ENCODE data around the gene PABPC3.

The PABPC3 gene

DNA sequence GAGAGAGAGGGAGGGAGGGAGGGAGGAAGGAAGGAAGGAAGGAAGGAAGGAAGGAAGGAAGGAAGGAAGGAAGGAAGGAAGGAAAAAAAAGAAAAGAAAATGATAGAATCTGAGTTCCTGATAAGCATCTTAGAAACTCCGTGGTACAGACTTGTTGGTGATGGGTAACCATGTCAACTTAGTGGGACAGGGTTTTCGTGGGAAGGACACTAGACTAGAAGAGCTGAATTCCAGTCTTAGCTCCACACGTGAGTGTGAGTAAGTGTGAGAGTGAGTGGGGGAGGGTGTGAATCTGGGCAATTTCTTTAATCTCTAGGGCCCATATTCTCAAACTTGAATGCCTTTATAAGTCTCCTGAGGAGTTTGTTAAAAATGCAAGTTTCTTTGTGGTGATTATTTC is 35.0 kb downstream of the PABPC3 start:
- H3K4me3 ChIP-seq (ENCODE audit: low read length, poor library complexity, severe bottlenecking) = no peak overlapping the region
- no peak overlapping the region for H2AFZ ChIP-seq (ENCODE audit: low read length)
- H3K27me3 ChIP-seq (ENCODE audit: insufficient read depth, low read length, poor library complexity, severe bottlenecking) = no peaks in the 10 kb centered on the region
- no peaks in the 10 kb centered on the region for H3K79me2 ChIP-seq (ENCODE audit: insufficient read depth, low read length)
- TF ChIP-seq, protein P1, sequence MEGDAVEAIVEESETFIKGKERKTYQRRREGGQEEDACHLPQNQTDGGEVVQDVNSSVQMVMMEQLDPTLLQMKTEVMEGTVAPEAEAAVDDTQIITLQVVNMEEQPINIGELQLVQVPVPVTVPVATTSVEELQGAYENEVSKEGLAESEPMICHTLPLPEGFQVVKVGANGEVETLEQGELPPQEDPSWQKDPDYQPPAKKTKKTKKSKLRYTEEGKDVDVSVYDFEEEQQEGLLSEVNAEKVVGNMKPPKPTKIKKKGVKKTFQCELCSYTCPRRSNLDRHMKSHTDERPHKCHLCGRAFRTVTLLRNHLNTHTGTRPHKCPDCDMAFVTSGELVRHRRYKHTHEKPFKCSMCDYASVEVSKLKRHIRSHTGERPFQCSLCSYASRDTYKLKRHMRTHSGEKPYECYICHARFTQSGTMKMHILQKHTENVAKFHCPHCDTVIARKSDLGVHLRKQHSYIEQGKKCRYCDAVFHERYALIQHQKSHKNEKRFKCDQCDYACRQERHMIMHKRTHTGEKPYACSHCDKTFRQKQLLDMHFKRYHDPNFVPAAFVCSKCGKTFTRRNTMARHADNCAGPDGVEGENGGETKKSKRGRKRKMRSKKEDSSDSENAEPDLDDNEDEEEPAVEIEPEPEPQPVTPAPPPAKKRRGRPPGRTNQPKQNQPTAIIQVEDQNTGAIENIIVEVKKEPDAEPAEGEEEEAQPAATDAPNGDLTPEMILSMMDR (conservative IDR thresholded peaks at IDR 0.05; ENCODE audit: low read length) = no peak
- TF ChIP-seq EZH2phosphoT487 (IDR thresholded peaks at IDR 0.05; ENCODE audit: borderline replicate concordance) = no peak
- no peak overlapping the region for H3K9ac ChIP-seq (ENCODE audit: low read depth, low read length, poor library complexity, severe bottlenecking)
- H3K4me2 ChIP-seq (ENCODE audit: low read depth, low read length, poor library complexity, severe bottlenecking) = no peak overlapping the region
- H3K9me2 ChIP-seq (replicated peaks; ENCODE audit: low read depth, low read length) = no peaks in the 10 kb centered on the region
- H3K9me3 ChIP-seq (ENCODE audit: insufficient read depth, low read depth, low read length) = no peaks in the 10 kb centered on the region
- H3K4me1 ChIP-seq (ENCODE audit: insufficient read depth, low read length, poor library complexity, severe bottlenecking) = no peaks in the 10 kb centered on the region
- H4K20me1 ChIP-seq (ENCODE audit: insufficient read depth, low read length, poor library complexity, severe bottlenecking) = no peaks in the 10 kb centered on the region
- H3K36me3 ChIP-seq (ENCODE audit: insufficient read depth, low read length) = no peaks in the 10 kb centered on the region
- H3F3A ChIP-seq (ENCODE audit: low read depth) = no peaks in the 10 kb centered on the region

DNA sequence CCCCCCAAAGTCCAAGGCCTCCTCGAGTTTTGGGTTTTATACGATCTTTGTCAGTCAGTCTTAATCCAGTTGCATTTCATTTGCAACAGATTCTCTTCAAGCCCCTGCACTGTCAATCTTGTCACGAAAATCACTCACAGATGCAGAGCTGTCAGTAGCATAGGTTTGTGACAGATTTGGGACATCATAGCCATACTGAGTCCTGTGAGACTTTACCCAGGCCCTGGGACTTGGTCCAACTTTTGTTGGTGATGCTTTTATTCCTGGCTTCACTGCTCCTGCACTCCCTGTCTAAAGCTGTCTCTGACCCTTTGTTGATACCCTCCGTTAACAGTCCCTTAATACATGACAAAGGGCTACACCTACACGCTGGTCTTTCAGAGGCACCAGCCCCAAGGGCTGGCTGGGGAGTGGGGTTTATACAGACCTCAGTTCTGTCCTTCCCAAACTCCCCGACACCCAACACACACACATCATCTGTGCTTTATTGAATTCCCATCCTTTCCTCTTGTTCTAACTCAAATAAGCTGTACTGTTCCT is 36.0 kb downstream of the PABPC3 start:
- Histone ChIP-seq H3K9me2 (replicated peaks; ENCODE audit: low read depth, low read length) (no peaks in the 10 kb centered on the region), H3K36me3 (ENCODE audit: insufficient read depth, low read length) (no peaks in the 10 kb centered on the region), H3F3A (ENCODE audit: low read depth) (no peaks in the 10 kb centered on the region), H3K4me2 (ENCODE audit: low read depth, low read length, poor library complexity, severe bottlenecking) (no peak overlapping the region), H3K9me3 (ENCODE audit: insufficient read depth, low read depth, low read length) (no peaks in the 10 kb centered on the region), H3K79me2 (ENCODE audit: insufficient read depth, low read length) (no peaks in the 10 kb centered on the region), H3K4me1 (ENCODE audit: insufficient read depth, low read length, poor library complexity, severe bottlenecking) (no peaks in the 10 kb centered on the region), H3K4me3 (ENCODE audit: low read length, poor library complexity, severe bottlenecking) (no peak overlapping the region), H2AFZ (ENCODE audit: low read length) (no peak overlapping the region), H4K20me1 (ENCODE audit: insufficient read depth, low read length, poor library complexity, severe bottlenecking) (no peaks in the 10 kb centered on the region), H3K9ac (ENCODE audit: low read depth, low read length, poor library complexity, severe bottlenecking) (no peak overlapping the region), H3K27me3 (ENCODE audit: insufficient read depth, low read length, poor library complexity, severe bottlenecking) (no peaks in the 10 kb centered on the region)
- TF ChIP-seq, protein P1 (conservative IDR thresholded peaks at IDR 0.05; ENCODE audit: low read length) = no peak
- no peak for TF ChIP-seq EZH2phosphoT487 (IDR thresholded peaks at IDR 0.05; ENCODE audit: borderline replicate concordance)

DNA sequence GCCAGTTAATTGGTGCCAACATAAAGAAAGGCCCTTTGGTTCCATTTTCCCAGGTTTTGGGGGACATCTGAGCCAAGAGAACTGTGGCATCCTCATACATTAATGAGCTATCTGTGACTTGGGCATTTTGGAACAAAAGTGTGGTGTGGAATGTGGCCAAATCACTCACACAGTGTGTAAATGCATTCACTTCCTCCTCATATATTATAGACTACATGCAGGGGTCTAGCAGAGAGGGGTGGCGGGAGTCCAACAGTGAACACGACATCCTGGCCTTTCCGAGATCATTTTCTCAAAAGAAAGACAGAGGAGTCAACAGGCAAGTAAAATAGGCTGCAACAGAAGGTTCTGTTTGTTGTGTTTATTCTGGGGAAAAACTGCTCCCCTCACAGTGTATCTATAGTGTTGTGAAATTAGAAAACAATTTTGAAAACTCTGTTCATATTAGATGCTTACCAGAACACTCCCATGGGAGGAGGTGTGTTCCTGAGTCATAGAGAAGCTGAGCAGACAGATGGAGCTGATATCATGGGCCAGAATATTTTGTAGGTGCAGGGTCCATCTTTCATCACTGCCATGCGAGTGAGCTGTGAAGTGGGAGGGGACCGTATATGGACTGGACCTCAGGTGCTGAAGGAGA is 36.9 kb downstream of the PABPC3 start:
- Histone ChIP-seq H3K4me2 (ENCODE audit: low read depth, low read length, poor library complexity, severe bottlenecking) (no peak overlapping the region), H4K20me1 (ENCODE audit: insufficient read depth, low read length, poor library complexity, severe bottlenecking) (no peaks in the 10 kb centered on the region), H3F3A (ENCODE audit: low read depth) (no peaks in the 10 kb centered on the region), H3K36me3 (ENCODE audit: insufficient read depth, low read length) (no peaks in the 10 kb centered on the region), H3K9me2 (replicated peaks; ENCODE audit: low read depth, low read length) (no peaks in the 10 kb centered on the region), H3K4me3 (ENCODE audit: low read length, poor library complexity, severe bottlenecking) (no peak overlapping the region), H2AFZ (ENCODE audit: low read length) (no peak overlapping the region), H3K9me3 (ENCODE audit: insufficient read depth, low read depth, low read length) (no peaks in the 10 kb centered on the region), H3K79me2 (ENCODE audit: insufficient read depth, low read length) (no peaks in the 10 kb centered on the region), H3K9ac (ENCODE audit: low read depth, low read length, poor library complexity, severe bottlenecking) (no peak overlapping the region), H3K4me1 (ENCODE audit: insufficient read depth, low read length, poor library complexity, severe bottlenecking) (no peaks in the 10 kb centered on the region), H3K27me3 (ENCODE audit: insufficient read depth, low read length, poor library complexity, severe bottlenecking) (no peaks in the 10 kb centered on the region)
- TF ChIP-seq EZH2phosphoT487 (IDR thresholded peaks at IDR 0.05; ENCODE audit: borderline replicate concordance) = no peak
- TF ChIP-seq, protein P1 (conservative IDR thresholded peaks at IDR 0.05; ENCODE audit: low read length) = no peak
